GM10248 (cell line): Measurements from ENCODE around the gene HNRNPC.
"Not testable (repeated sequence)": the region's sequence is repeated elsewhere in the genome, so short reads cannot be mapped to it uniquely, and the experiment has no call there.

Source experiments
- CTCF ChIA-PET: fragments of 300-600 bp; sonication (Branson Sonifier 250); formaldehyde crosslinking; extraction: SDS; loops from one replicate; lab custom pipeline; 2021; ENCODE audit warnings: antibody characterized with exemption; lab: Yijun Ruan, JAX
- POLR2A ChIA-PET: fragments of 350-650 bp; sonication (Branson Sonifier 250); formaldehyde crosslinking; extraction: SDS; loops from one replicate; lab custom pipeline; 2020; ENCODE audit warnings: antibody characterized with exemption; lab: Yijun Ruan, JAX
- DNase-seq: peaks from one replicate; pipeline ENCODE4 v3.0.0; 2012; ENCODE audit errors: extremely low spot score
- CTCF ChIP-seq: IDR thresholded peaks from 2 replicates; pipeline ENCODE4 v1.5.1; 2012; ENCODE audit warnings: mild to moderate bottlenecking, low read depth; ENCODE audit errors: extremely low read depth, missing control alignments, control extremely low read depth

Gene HNRNPC

GRCh38 chr14:21308479-21309237 is 39.4 kb upstream of the HNRNPC start:
- ChIA-PET CTCF (interaction anchor here (0.9 to 2.3 kb wide), 8 partner anchors 17 to 168 kb away, joined by 3 to 6 read pairs (median 4); no protein-coding TSS in a partner anchor), POLR2A (interaction anchor here (0.6 to 3.0 kb wide), 5 partner anchors 9 to 301 kb away, joined by 3 to 19 read pairs (median 4); no protein-coding TSS in a partner anchor)
- TF ChIP-seq CTCF = no peak
- DNase-seq = peak; percentile 66

GRCh38 chr14:21308132-21308478 is 38.9 kb upstream of the HNRNPC start:
- DNase-seq = no peak
- CTCF ChIA-PET = interaction anchor here (1.2 to 2.3 kb wide), 6 partner anchors 12 to 168 kb away, joined by 3 to 6 read pairs (median 4); no protein-coding TSS in a partner anchor
- POLR2A ChIA-PET = interaction anchor here (0.6 to 3.0 kb wide), 4 partner anchors 9 to 302 kb away, joined by 3 to 19 read pairs (median 6); no protein-coding TSS in a partner anchor
- TF ChIP-seq CTCF = no peak

GRCh38 chr14:21307637-21308036 is 38.4 kb upstream of the HNRNPC start:
- TF ChIP-seq CTCF = no peak
- ChIA-PET CTCF (interaction anchor here (0.7 to 2.3 kb wide), 7 partner anchors 12 to 79 kb away, joined by 3 to 6 read pairs (median 4); no protein-coding TSS in a partner anchor), POLR2A (interaction anchor here (0.8 to 3.0 kb wide), 3 partner anchors 12 to 149 kb away, joined by 3 to 19 read pairs (median 4); partner anchors contain the start of gene CHD8)
- DNase-seq = peak; percentile 30

- CTCF ChIA-PET = interaction anchor here (0.7 to 1.9 kb wide), 3 partner anchors 9 to 27 kb away, joined by 3 to 4 read pairs (median 3); no protein-coding TSS in a partner anchor
- POLR2A ChIA-PET, DNase-seq: not testable (repeated sequence)
These were observed 33.5 kb upstream of the HNRNPC start for GRCh38 chr14:21302836-21303140.

- ChIA-PET CTCF (interaction anchor here (1.3 to 1.9 kb wide), 2 partner anchors 26 to 210 kb away, joined by 3 to 4 read pairs; no protein-coding TSS in a partner anchor), POLR2A (no interaction called here)
- TF ChIP-seq CTCF = no peak
- no peak for DNase-seq
These were observed 33.0 kb upstream of the HNRNPC start for GRCh38 chr14:21302013-21302835.

- POLR2A ChIA-PET = no interaction called here
- CTCF ChIA-PET = interaction anchor here (1.3 kb wide), 1 partner anchor 209 kb away, joined by 3 read pairs; no protein-coding TSS in a partner anchor
- DNase-seq = peak; percentile 43
- TF ChIP-seq CTCF = peak; percentile 2
These were observed 31.6 kb upstream of the HNRNPC start for GRCh38 chr14:21300892-21301291.
